ENCODE results near the gene ARHGEF28. TPM values are rescaled to one million over a fixed set of nuclear protein-coding genes. Genes with fewer than 3 reads are reported as not detected.

The ARHGEF28 gene
- total RNA-seq, 1 experiment from 2014 or later: 6.1 TPM

DNA sequence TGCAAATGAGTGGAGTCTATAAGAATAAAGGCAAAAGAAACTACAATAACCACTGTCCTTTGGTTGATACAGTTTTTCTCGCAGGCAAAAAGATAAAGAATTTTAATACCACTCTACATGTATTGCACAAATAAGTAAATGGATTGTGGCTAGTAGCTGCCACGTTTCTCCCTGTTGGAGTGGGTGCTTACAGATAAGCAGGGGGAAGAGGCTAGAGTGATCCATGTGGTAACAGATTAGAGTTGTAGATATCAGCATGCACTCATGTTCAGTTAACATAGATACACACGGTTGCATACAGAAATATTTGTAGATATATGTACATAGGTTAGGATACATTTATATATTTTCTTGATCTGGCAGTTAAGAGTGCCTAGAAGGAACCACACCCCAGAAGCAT, 179.5 kb downstream of the ARHGEF28 start:
- DNase-seq (ENCODE audit: low read depth, low spot score) (no peak), ATAC-seq (no peak)
- BruUV-seq (replicated peaks): no TSS peak
- Histone ChIP-seq H3K79me2 (ENCODE audit: insufficient read depth, low read length) (no peaks in the 10 kb centered on the region), H4K20me1 (ENCODE audit: insufficient read depth) (no peaks in the 10 kb centered on the region), H3K4me3 (replicated peaks in 1 of 2; ENCODE audit: low read depth in 1 of 2, low read length in 2 of 2) (no peak overlapping the region), H3K36me3 (ENCODE audit: control insufficient read depth in 1 of 2, insufficient read depth in 2 of 2, low read length in 2 of 2) (no peaks in the 10 kb centered on the region), H3K27me3 (ENCODE audit: insufficient read depth, low read length) (no peaks in the 10 kb centered on the region), H3K9ac (ENCODE audit: low read length) (no peak overlapping the region), H3K9me2 (ENCODE audit: insufficient read depth) (no peaks in the 10 kb centered on the region), H3K4me1 (ENCODE audit: control insufficient read depth in 1 of 2, insufficient read depth in 2 of 2, low read length in 2 of 2) (no peaks in the 10 kb centered on the region), H3K27ac (ENCODE audit: low read depth, low read length) (no peak overlapping the region), H3K9me3 (ENCODE audit: control insufficient read depth in 1 of 2, insufficient read depth in 1 of 2, low read depth in 1 of 2, low read length in 2 of 2) (no peaks in the 10 kb centered on the region), H3K4me2 (ENCODE audit: low read length) (no peak overlapping the region), H2AFZ (ENCODE audit: low read depth, low read length, poor library complexity, severe bottlenecking) (no peak overlapping the region)
- CTCF ChIA-PET: no interaction called here
- POLR2A ChIA-PET: no interaction called here
- intact Hi-C loops (cut with micrococcal nuclease): no loop called here
- TF ChIP-seq TCF7L2 (IDR thresholded peaks at IDR 0.05; ENCODE audit: borderline replicate concordance, extremely low read depth, insufficient read depth, insufficient read length) (no peak), JUND (IDR thresholded peaks at IDR 0.05) (no peak), ZFX (IDR thresholded peaks at IDR 0.05) (no peak), RAD21 (IDR thresholded peaks at IDR 0.05; ENCODE audit: low read depth) (no peak), POLR2AphosphoS5 (IDR thresholded peaks at IDR 0.05; ENCODE audit: low read depth, low read length) (no peak), ZNF274 (IDR thresholded peaks at IDR 0.05; ENCODE audit: low read depth, low read length) (no peak), EZH2 (IDR thresholded peaks at IDR 0.05) (no peak), EZH2phosphoT487 (IDR thresholded peaks at IDR 0.05; ENCODE audit: borderline replicate concordance) (no peak), YY1 (IDR thresholded peaks at IDR 0.05; ENCODE audit: extremely low read depth, insufficient replicate concordance, low read depth, low read length) (no peak), SP1 (IDR thresholded peaks at IDR 0.05; ENCODE audit: low read depth) (no peak), CEBPB (IDR thresholded peaks at IDR 0.05; ENCODE audit: low read depth) (no peak), SRF (IDR thresholded peaks at IDR 0.05; ENCODE audit: low read depth) (no peak), SIN3A (IDR thresholded peaks at IDR 0.05; ENCODE audit: low read depth) (no peak), EGR1 (IDR thresholded peaks at IDR 0.05; ENCODE audit: low read depth) (no peak), POLR2A (IDR thresholded peaks at IDR 0.05; ENCODE audit: borderline replicate concordance, extremely low read depth, insufficient read depth, insufficient read length) (no peak)
- TF ChIP-seq, protein P1, sequence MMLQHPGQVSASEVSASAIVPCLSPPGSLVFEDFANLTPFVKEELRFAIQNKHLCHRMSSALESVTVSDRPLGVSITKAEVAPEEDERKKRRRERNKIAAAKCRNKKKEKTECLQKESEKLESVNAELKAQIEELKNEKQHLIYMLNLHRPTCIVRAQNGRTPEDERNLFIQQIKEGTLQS (IDR thresholded peaks at IDR 0.05): no peak
- TF ChIP-seq, protein P2, sequence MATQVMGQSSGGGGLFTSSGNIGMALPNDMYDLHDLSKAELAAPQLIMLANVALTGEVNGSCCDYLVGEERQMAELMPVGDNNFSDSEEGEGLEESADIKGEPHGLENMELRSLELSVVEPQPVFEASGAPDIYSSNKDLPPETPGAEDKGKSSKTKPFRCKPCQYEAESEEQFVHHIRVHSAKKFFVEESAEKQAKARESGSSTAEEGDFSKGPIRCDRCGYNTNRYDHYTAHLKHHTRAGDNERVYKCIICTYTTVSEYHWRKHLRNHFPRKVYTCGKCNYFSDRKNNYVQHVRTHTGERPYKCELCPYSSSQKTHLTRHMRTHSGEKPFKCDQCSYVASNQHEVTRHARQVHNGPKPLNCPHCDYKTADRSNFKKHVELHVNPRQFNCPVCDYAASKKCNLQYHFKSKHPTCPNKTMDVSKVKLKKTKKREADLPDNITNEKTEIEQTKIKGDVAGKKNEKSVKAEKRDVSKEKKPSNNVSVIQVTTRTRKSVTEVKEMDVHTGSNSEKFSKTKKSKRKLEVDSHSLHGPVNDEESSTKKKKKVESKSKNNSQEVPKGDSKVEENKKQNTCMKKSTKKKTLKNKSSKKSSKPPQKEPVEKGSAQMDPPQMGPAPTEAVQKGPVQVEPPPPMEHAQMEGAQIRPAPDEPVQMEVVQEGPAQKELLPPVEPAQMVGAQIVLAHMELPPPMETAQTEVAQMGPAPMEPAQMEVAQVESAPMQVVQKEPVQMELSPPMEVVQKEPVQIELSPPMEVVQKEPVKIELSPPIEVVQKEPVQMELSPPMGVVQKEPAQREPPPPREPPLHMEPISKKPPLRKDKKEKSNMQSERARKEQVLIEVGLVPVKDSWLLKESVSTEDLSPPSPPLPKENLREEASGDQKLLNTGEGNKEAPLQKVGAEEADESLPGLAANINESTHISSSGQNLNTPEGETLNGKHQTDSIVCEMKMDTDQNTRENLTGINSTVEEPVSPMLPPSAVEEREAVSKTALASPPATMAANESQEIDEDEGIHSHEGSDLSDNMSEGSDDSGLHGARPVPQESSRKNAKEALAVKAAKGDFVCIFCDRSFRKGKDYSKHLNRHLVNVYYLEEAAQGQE (IDR thresholded peaks at IDR 0.05; ENCODE audit: low read depth): no peak
- TF ChIP-seq, protein P3, sequence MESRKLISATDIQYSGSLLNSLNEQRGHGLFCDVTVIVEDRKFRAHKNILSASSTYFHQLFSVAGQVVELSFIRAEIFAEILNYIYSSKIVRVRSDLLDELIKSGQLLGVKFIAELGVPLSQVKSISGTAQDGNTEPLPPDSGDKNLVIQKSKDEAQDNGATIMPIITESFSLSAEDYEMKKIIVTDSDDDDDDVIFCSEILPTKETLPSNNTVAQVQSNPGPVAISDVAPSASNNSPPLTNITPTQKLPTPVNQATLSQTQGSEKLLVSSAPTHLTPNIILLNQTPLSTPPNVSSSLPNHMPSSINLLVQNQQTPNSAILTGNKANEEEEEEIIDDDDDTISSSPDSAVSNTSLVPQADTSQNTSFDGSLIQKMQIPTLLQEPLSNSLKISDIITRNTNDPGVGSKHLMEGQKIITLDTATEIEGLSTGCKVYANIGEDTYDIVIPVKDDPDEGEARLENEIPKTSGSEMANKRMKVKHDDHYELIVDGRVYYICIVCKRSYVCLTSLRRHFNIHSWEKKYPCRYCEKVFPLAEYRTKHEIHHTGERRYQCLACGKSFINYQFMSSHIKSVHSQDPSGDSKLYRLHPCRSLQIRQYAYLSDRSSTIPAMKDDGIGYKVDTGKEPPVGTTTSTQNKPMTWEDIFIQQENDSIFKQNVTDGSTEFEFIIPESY (IDR thresholded peaks at IDR 0.05; ENCODE audit: extremely low read depth, insufficient replicate concordance, low read length): no peak
- TF ChIP-seq, protein P4, sequence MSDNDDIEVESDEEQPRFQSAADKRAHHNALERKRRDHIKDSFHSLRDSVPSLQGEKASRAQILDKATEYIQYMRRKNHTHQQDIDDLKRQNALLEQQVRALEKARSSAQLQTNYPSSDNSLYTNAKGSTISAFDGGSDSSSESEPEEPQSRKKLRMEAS (IDR thresholded peaks at IDR 0.05): no peak
- RAD21 ChIA-PET (ENCODE audit: low non-redundant PET in 1 of 2, low total read pairs in 2 of 2, uncharacterized antibody in 2 of 2, unreplicated experiment in 2 of 2): no interaction called here
